Neural progenitor cell (in vitro differentiated cells): ENCODE data around the gene TTLL10. TPM values are rescaled to one million over a fixed set of nuclear protein-coding genes. Genes with fewer than 3 reads are reported as not detected.

ENCODE experiments used
- DNase-seq: peaks from one replicate; pipeline ENCODE4 v3.0.0-alpha.2; 2016; ENCODE audit warnings: low spot score
- H2AFZ ChIP-seq: fragments of 200-600 bp; sonication (generic); replicated peaks from 2 replicates; pipeline ENCODE4 v1.6.1; 2016; ENCODE audit warnings: antibody characterized with exemption
- H3F3A ChIP-seq: fragments of 200-600 bp; sonication (generic); 2 replicates; pipeline ENCODE4 v1.6.1; 2016; ENCODE audit warnings: antibody characterized with exemption, low read depth
- H3K27ac ChIP-seq: fragments of 200-600 bp; sonication (generic); 2 replicates; pipeline ENCODE4 v1.5.1; 2016; ENCODE audit warnings: mild to moderate bottlenecking
- H3K27me3 ChIP-seq: fragments of 200-600 bp; sonication (generic); 2 replicates; pipeline ENCODE4 v1.6.1; 2016; ENCODE audit warnings: mild to moderate bottlenecking, moderate library complexity
- H3K36me3 ChIP-seq: fragments of 200-600 bp; sonication (generic); 2 replicates; pipeline ENCODE4 v1.5.1; 2016
- H3K4me1 ChIP-seq: fragments of 200-600 bp; sonication (generic); 2 replicates; pipeline ENCODE4 v1.6.1; 2016; ENCODE audit warnings: mixed run types
- H3K4me2 ChIP-seq: fragments of 200-600 bp; sonication (generic); 2 replicates; pipeline ENCODE4 v1.6.1; 2016
- H3K4me3 ChIP-seq: fragments of 200-600 bp; sonication (generic); 2 replicates; pipeline ENCODE4 v1.5.1; 2016
- H3K79me2 ChIP-seq: fragments of 200-600 bp; sonication (generic); 2 replicates; pipeline ENCODE4 v1.6.1; 2016; ENCODE audit warnings: low read depth
- H3K9ac ChIP-seq: fragments of 200-600 bp; sonication (generic); 2 replicates; pipeline ENCODE4 v1.6.1; 2016
- H3K9me3 ChIP-seq: fragments of 200-600 bp; sonication (generic); 2 replicates; pipeline ENCODE4 v1.5.1; 2016; ENCODE audit warnings: low read depth
- H4K20me1 ChIP-seq: fragments of 200-600 bp; sonication (generic); 2 replicates; pipeline ENCODE4 v1.6.1; 2016; ENCODE audit warnings: low read depth
- H3K27ac Mint-ChIP-seq: 3 replicates; pipeline ENCODE4 v1.8.0; 2021; ENCODE audit warnings: mixed read lengths
- H3K27me3 Mint-ChIP-seq: 2 replicates; pipeline ENCODE4 v1.8.0; 2022; ENCODE audit warnings: low read depth, mild to moderate bottlenecking, inconsistent platforms, moderate library complexity, mixed read lengths; ENCODE audit not compliant: insufficient read depth
- H3K36me3 Mint-ChIP-seq: 3 replicates; pipeline ENCODE4 v1.8.0; 2021; ENCODE audit warnings: mixed read lengths
- H3K4me1 Mint-ChIP-seq: 3 replicates; pipeline ENCODE4 v1.8.0; 2021; ENCODE audit warnings: mixed read lengths
- H3K4me3 Mint-ChIP-seq: 3 replicates; pipeline ENCODE4 v1.8.0; 2021; ENCODE audit warnings: mild to moderate bottlenecking, moderate library complexity, mixed read lengths
- H3K9me3 Mint-ChIP-seq: 3 replicates; pipeline ENCODE4 v1.8.0; 2020; ENCODE audit warnings: mixed read lengths
- EZH2 ChIP-seq: fragments of 200-600 bp; sonication (generic); IDR thresholded peaks from 2 replicates; pipeline ENCODE4 v1.6.1; 2017; ENCODE audit warnings: antibody characterized with exemption, mild to moderate bottlenecking, moderate library complexity
- EZH2phosphoT487 ChIP-seq: fragments of 200-600 bp; sonication (generic); IDR thresholded peaks from 2 replicates; pipeline ENCODE4 v1.6.1; 2017; ENCODE audit warnings: antibody characterized with exemption
- total RNA-seq: library from RNA; depleted of rRNA; stranded (reverse); fragments of >200 nt; gene quantifications from 2 replicates; pipeline ENCODE4 v1.2.3, GENCODE V29; 2015; ENCODE audit warnings: low replicate concordance
- TF ChIP-seq, protein P1 (sequence below): fragments of 200-600 bp; sonication (generic); IDR thresholded peaks from 2 replicates; pipeline ENCODE4 v1.5.1; 2017; ENCODE audit warnings: antibody characterized with exemption, mild to moderate bottlenecking

TTLL10 gene
- total RNA-seq, 1 donor from 2014 or later, result not detected

DNA sequence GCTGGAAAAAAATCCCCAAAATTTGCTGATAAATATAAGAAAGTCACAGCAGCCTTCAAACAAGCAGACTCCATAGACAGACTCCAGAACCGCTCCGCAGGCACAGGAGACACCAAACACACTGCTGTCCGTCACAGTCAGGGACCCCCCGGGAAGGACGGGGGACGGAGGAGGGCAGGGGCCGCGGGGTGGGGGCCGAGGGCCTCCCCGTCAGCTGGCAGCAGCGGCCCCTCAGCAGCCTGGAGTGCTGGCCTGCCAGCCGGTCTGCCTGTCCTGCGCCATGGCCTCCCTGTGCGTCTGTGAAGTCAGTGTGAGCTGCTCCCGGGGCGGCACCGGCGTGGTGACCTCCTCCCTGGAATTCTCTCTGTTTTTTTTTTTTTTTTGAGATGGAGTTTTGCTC, 47.7 kb upstream of the TTLL10 start:
- Histone ChIP-seq H3K4me1 (no peaks in the 10 kb centered on the region), H3F3A (no peaks in the 10 kb centered on the region), H4K20me1 (no peaks in the 10 kb centered on the region), H3K27ac (no peak overlapping the region), H3K4me2 (no peak overlapping the region), H3K27me3 (peaks cover 9% of the 10 kb centered on the region), H3K4me3 (no peak overlapping the region), H3K9me3 (no peaks in the 10 kb centered on the region), H2AFZ (no peak overlapping the region), H3K9ac (no peak overlapping the region), H3K79me2 (no peaks in the 10 kb centered on the region), H3K36me3 (no peaks in the 10 kb centered on the region)
- Mint-ChIP-seq H3K9me3 (peaks cover 9% of the 10 kb centered on the region), H3K36me3 (peaks cover 4% of the 10 kb centered on the region), H3K27ac (no peak overlapping the region), H3K4me1 (peaks cover 13% of the 10 kb centered on the region), H3K4me3 (no peak overlapping the region), H3K27me3 (peaks cover 19% of the 10 kb centered on the region)
- TF ChIP-seq EZH2phosphoT487, result no peak
- no peak for TF ChIP-seq EZH2
- TF ChIP-seq, protein P1, sequence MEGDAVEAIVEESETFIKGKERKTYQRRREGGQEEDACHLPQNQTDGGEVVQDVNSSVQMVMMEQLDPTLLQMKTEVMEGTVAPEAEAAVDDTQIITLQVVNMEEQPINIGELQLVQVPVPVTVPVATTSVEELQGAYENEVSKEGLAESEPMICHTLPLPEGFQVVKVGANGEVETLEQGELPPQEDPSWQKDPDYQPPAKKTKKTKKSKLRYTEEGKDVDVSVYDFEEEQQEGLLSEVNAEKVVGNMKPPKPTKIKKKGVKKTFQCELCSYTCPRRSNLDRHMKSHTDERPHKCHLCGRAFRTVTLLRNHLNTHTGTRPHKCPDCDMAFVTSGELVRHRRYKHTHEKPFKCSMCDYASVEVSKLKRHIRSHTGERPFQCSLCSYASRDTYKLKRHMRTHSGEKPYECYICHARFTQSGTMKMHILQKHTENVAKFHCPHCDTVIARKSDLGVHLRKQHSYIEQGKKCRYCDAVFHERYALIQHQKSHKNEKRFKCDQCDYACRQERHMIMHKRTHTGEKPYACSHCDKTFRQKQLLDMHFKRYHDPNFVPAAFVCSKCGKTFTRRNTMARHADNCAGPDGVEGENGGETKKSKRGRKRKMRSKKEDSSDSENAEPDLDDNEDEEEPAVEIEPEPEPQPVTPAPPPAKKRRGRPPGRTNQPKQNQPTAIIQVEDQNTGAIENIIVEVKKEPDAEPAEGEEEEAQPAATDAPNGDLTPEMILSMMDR, result no peak
- no peak for DNase-seq

DNA sequence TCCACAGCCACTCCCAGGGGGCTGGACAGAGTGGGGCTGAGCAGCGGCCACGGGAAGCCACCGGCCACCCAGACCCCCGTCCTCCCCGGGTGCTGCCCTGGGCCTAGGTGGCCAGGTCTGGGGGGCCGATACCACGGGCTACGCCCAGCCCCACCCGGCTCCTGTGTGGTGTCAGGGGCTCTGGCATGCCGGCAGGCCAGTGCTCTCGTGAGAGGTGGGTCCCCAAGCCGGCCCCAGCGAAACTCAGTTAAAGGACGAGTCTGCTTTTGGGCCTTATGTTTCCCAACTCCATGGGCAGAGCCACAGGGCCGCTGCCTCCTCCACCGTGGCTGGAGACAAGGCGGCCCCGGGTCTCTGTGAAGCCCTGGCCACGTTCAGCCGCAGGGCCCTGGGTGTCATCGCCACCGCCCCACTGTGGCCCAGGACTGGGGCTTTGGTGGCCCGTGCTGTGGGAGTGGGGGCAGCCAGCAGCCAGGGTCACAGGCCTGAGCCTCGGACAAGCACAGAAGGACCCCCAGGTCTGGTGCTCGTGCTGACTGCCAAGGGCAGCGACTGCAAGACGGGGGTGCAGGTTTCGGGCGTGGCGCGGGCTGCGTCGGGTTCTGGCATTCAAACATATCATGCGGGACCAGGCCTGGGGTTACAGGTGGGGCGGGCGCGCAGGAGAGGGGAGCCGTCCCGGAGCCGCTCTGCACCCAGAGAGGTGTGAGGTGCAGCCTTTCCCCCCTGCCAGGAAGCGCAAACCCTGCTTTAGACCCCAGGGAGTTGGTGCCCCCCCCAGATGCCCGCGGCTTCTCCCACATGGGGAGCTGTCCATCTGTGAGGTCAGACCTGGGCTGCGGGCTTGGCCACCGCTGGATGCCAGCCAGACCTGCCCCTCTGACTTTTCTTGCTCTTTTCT, 45.9 kb upstream of the TTLL10 start:
- Histone ChIP-seq H3K9me3 (no peaks in the 10 kb centered on the region), H3K9ac (no peak overlapping the region), H3K36me3 (no peaks in the 10 kb centered on the region), H3F3A (no peaks in the 10 kb centered on the region), H3K27me3 (peaks cover 3% of the 10 kb centered on the region), H2AFZ (no peak overlapping the region), H3K27ac (no peak overlapping the region), H3K4me3 (no peak overlapping the region), H3K4me2 (no peak overlapping the region), H3K4me1 (no peaks in the 10 kb centered on the region), H4K20me1 (no peaks in the 10 kb centered on the region), H3K79me2 (no peaks in the 10 kb centered on the region)
- H3K4me3 Mint-ChIP-seq, result no peak overlapping the region
- H3K27me3 Mint-ChIP-seq, result peaks cover 21% of the 10 kb centered on the region
- H3K4me1 Mint-ChIP-seq, result peaks cover 20% of the 10 kb centered on the region
- no peak overlapping the region for H3K27ac Mint-ChIP-seq
- H3K36me3 Mint-ChIP-seq, result peaks cover 4% of the 10 kb centered on the region
- peaks cover 9% of the 10 kb centered on the region for H3K9me3 Mint-ChIP-seq
- no peak for DNase-seq
- TF ChIP-seq EZH2phosphoT487 (no peak), EZH2 (no peak)
- TF ChIP-seq, protein P1, result no peak

GRCh38 chr1:1128454-1129139, 45.1 kb upstream of the TTLL10 start:
- Histone ChIP-seq H3K4me3 (no peak overlapping the region), H3K4me2 (no peak overlapping the region)
- peaks cover 15% of the 10 kb centered on the region for H3K4me1 Mint-ChIP-seq

More at GRCh38 chr1:1128454-1129139, 45.1 kb upstream of the TTLL10 start:
- DNase-seq, result no peak
- H3K27ac Mint-ChIP-seq, result no peak overlapping the region
- H4K20me1 ChIP-seq, result no peaks in the 10 kb centered on the region
- no peaks in the 10 kb centered on the region for H3F3A ChIP-seq
- H3K27me3 ChIP-seq, result no peaks in the 10 kb centered on the region
- no peak overlapping the region for H3K27ac ChIP-seq
- H3K9ac ChIP-seq, result no peak overlapping the region
- TF ChIP-seq, protein P1, result no peak
- TF ChIP-seq EZH2phosphoT487, result no peak
- no peak for TF ChIP-seq EZH2
- no peak overlapping the region for H3K4me3 Mint-ChIP-seq
- peaks cover 3% of the 10 kb centered on the region for H3K36me3 Mint-ChIP-seq
- no peaks in the 10 kb centered on the region for H3K79me2 ChIP-seq
- peaks cover 17% of the 10 kb centered on the region for H3K27me3 Mint-ChIP-seq
- H3K9me3 Mint-ChIP-seq, result peaks cover 6% of the 10 kb centered on the region
- no peak overlapping the region for H2AFZ ChIP-seq
- no peaks in the 10 kb centered on the region for H3K36me3 ChIP-seq
- no peaks in the 10 kb centered on the region for H3K4me1 ChIP-seq
- no peaks in the 10 kb centered on the region for H3K9me3 ChIP-seq
